Mucosa of descending colon (tissue), 3 donors: ENCODE results near the gene NOL8. TPM values are rescaled to one million over a fixed set of nuclear protein-coding genes. Genes with fewer than 3 reads are reported as not detected.

Source experiments
- ATAC-seq: fragments of 200-7000 bp; cut with Tn5 transposase; one replicate; pipeline ENCODE4 v1.9.1; 2020; ENCODE audit warnings: mild to moderate bottlenecking, moderate library complexity
- DNase-seq, 3 donors: peaks; one replicate each; pipeline ENCODE4 v3.0.0-alpha.2; 2020
- H3K36me3 ChIP-seq: fragments of 200-600 bp; one replicate; pipeline ENCODE4 v1.8.0; 2021; ENCODE audit warnings: low read depth, mild to moderate bottlenecking
- H3K4me1 ChIP-seq: fragments of 200-600 bp; one replicate; pipeline ENCODE4 v1.8.0; 2021; ENCODE audit warnings: low read depth, mild to moderate bottlenecking
- H3K4me3 ChIP-seq: fragments of 200-600 bp; one replicate; pipeline ENCODE4 v1.8.0; 2021; ENCODE audit warnings: mild to moderate bottlenecking
- H3K9me3 ChIP-seq: fragments of 200-600 bp; one replicate; pipeline ENCODE4 v1.8.0; 2021; ENCODE audit warnings: mild to moderate bottlenecking
- CTCF ChIP-seq: fragments of 200-600 bp; IDR thresholded peaks from one replicate; pipeline ENCODE4 v1.8.0; 2022; ENCODE audit warnings: antibody characterized with exemption, mild to moderate bottlenecking
- intact Hi-C, 2 donors: fragments of 100-400 bp; cut with DNase I in 1 of 2; cut with micrococcal nuclease in 1 of 2; formaldehyde crosslinking; loops; one replicate each; pipeline versions ENCODE4 v1.11.0 to v1.11.1; 2022; cut with DNase I, micrococcal nuclease
- total RNA-seq, 3 donors: library from RNA; stranded (reverse); fragmentation: NEBNext Ultra II Directional in 2 of 3; extraction: Animal tissue kit (Norgen Biotek cat#: 25700) in 2 of 3; gene quantifications; one replicate each; pipeline versions ENCODE4 v1.2.1 to v1.2.4, GENCODE V29; 2021 to 2023
- donor health status: DM: no; HTN: no; CAD: no; lungs with moderate emphysema.
- donor health status: DM: no; HTN: no; CAD: no.
- donor health status: DM: no; HTN: yes; CAD: no.

Gene NOL8
- total RNA-seq, 3 donors from 2014 or later = 25.6 to 31.1 (median 25.8) TPM

DNA sequence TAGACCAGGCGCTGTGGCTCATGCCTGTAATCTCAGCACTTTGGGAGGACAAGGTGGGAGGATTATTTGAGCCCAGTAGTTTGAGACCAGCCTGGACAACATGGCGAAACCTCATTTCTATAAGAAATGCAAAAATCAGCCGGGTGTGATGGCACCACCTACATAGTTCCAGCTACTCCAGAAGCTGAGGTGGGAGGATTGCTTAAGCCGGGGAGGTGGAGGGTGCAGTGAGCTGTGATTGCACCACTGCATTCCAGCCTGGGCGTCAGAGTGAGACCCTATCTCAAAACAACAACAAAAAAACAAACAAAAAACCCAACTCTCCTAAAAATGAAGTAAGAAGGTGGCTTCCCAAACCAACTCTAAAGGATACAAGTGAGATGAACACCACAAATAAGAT, 54.6 kb downstream of the NOL8 start:
- Histone ChIP-seq H3K4me1 (no peaks in the 10 kb centered on the region), H3K9me3 (no peaks in the 10 kb centered on the region), H3K36me3 (no peaks in the 10 kb centered on the region), H3K4me3 (no peak overlapping the region)
- TF ChIP-seq CTCF = no peak
- intact Hi-C loops = no loop called here
- ATAC-seq = no peak
- no peak for DNase-seq

- peaks cover 5% of the 10 kb centered on the region for H3K36me3 ChIP-seq
- H3K4me1 ChIP-seq = no peaks in the 10 kb centered on the region
- intact Hi-C loops = no loop called here
- TF ChIP-seq CTCF = no peak
- no peak overlapping the region for H3K4me3 ChIP-seq
- no peaks in the 10 kb centered on the region for H3K9me3 ChIP-seq
- DNase-seq (no peak), ATAC-seq (no peak)
Measured at GRCh38 chr9:92266486-92266885, 58.7 kb downstream of the NOL8 start.

DNA sequence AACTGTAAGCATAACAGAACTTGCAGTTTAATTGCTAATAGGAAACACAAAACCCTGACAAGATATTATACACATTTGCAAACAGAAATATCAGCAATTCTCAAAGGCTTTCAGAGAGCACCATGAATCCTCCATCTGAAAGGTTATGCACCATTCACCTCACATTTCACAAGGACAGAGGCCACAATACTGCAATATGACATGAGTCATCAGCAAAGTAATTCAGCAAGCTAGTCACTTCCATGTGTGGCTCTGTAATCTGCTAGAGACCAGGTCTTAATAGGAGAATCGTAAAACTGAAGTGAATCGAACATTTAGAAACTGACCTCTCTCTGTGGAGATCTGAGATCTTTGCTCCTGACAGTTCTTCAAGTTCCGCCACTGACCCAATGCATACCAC, 60.0 kb downstream of the NOL8 start:
- ATAC-seq (peak; percentile 32), DNase-seq (no peak)
- intact Hi-C loops = no loop called here
- no peaks in the 10 kb centered on the region for H3K9me3 ChIP-seq
- peaks cover 5% of the 10 kb centered on the region for H3K36me3 ChIP-seq
- no peak overlapping the region for H3K4me3 ChIP-seq
- TF ChIP-seq CTCF = no peak
- no peaks in the 10 kb centered on the region for H3K4me1 ChIP-seq

- no peak for TF ChIP-seq CTCF
- Histone ChIP-seq H3K9me3 (no peaks in the 10 kb centered on the region), H3K4me1 (no peaks in the 10 kb centered on the region), H3K36me3 (peaks cover 5% of the 10 kb centered on the region), H3K4me3 (no peak overlapping the region)
- DNase-seq = no peak
- ATAC-seq = no peak
- intact Hi-C loops = no loop called here
Measured at GRCh38 chr9:92263131-92263530, 62.0 kb downstream of the NOL8 start.

DNA sequence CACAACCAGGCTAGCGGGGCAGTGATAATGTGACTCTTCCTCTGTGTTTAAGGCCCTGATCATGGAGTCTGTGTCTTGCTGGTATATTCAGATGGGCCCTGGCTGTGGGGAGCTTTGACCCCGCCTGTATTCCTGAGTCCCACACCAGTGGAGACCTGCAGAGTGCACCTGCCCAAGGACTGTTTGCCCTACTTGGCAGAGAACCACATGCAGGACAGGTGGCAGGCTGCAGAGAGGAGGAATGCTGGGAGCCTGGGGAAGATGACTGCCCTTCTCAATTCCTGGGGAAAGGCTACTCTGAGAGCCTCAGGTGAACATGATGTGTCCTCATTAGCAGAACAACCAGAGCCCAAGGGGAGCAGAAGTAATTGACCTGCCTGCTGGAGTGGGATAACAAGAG, 67.8 kb downstream of the NOL8 start:
- H3K4me3 ChIP-seq = no peak overlapping the region
- ATAC-seq (peak; percentile 57), DNase-seq (peak in 2 of 3 donors; percentile 28 to 32)
- intact Hi-C loops = no loop called here
- no peaks in the 10 kb centered on the region for H3K4me1 ChIP-seq
- no peaks in the 10 kb centered on the region for H3K9me3 ChIP-seq
- TF ChIP-seq CTCF = no peak
- H3K36me3 ChIP-seq = peaks cover 8% of the 10 kb centered on the region
